Breast epithelium (tissue), 3 donors: ENCODE results near the gene TRPV6.

Source experiments
- POLR2A ChIP-seq: fragments of 450-650 bp; IDR thresholded peaks from one replicate; pipeline ENCODE4 v1.6.1; 2016; ENCODE audit warnings: antibody characterized with exemption, mild to moderate bottlenecking, moderate library complexity
- TF ChIP-seq, protein P1 (sequence below), 3 donors: fragments of 450-650 bp; IDR thresholded peaks; one replicate each; pipeline ENCODE4 v1.5.1; 2016 to 2017; ENCODE audit warnings: antibody characterized with exemption in 3 of 3, mild to moderate bottlenecking in 3 of 3, moderate library complexity in 3 of 3

DNA sequence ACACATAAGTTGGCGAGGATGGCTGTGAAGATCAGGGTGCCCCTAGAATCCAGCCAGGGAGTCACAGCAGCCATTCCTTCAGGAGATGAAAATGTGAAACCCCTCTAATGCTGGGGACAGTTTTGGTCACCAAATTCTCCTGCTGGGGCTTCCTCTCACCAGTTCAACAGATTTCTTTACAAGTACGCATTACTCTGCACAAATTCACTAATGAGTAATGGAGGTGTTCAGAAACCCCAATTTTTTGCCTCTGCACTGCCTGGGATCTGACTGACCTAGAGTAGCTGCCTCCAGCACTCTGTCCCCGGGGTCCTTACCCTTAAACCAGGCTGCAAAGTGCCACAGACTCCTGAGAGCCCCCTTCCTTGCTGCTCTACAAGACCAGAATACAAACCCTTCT, 31.9 kb upstream of the TRPV6 start:
- TF ChIP-seq, protein P1, sequence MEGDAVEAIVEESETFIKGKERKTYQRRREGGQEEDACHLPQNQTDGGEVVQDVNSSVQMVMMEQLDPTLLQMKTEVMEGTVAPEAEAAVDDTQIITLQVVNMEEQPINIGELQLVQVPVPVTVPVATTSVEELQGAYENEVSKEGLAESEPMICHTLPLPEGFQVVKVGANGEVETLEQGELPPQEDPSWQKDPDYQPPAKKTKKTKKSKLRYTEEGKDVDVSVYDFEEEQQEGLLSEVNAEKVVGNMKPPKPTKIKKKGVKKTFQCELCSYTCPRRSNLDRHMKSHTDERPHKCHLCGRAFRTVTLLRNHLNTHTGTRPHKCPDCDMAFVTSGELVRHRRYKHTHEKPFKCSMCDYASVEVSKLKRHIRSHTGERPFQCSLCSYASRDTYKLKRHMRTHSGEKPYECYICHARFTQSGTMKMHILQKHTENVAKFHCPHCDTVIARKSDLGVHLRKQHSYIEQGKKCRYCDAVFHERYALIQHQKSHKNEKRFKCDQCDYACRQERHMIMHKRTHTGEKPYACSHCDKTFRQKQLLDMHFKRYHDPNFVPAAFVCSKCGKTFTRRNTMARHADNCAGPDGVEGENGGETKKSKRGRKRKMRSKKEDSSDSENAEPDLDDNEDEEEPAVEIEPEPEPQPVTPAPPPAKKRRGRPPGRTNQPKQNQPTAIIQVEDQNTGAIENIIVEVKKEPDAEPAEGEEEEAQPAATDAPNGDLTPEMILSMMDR (IDR thresholded peaks at IDR 0.05), result no peak
- TF ChIP-seq POLR2A, result no peak
